NCI-H128 (cell line): ENCODE measurements around the gene TM4SF20.
"Not testable (repeated sequence)": the region's sequence is repeated elsewhere in the genome, so short reads cannot be mapped to it uniquely, and the experiment has no call there.

Experiments used
- DNase-seq: peaks from one replicate; lab custom pipeline; 2025; ENCODE audit not compliant: unreplicated experiment; lab: John Stamatoyannopoulos, UW

Gene TM4SF20

DNA sequence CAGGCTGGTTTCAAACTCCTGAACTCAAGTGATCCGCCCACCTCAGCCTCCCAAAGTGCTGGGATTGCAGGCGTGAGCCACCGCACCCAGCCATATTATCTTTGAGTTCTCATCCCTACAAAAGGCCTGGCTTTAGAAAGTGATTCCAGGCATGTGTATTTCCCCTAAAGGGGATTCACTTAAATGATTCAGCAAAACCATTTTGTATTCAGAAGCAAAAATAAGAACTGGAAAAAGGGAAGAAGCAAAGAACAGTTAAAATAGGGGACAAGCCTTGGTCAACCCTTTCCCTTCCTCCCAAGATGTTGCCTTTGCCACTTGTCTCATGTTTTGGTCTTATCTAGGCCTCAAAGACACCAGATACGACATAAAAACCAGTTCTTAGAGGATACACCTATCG is 10.5 kb downstream of the TM4SF20 start:
- DNase-seq, result no peak

DNA sequence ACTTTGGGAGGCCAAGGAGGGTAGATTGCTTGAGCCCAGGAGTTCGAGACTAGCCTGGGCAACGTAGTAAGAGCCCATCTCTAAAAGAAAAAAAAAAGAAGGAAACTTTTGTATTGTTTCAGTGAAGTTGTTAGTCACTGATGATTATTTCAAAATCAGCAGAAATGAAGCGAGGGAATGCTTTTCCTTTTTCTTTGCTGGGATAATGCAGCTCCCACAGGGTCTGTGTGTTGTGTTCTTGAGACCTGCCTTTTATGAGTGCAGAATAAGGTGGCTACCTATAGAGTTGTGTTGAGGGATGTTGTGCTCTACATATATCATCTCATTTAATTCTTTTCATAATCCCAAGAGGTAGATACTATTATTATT is 11.7 kb downstream of the TM4SF20 start:
- DNase-seq, result no peak

DNA sequence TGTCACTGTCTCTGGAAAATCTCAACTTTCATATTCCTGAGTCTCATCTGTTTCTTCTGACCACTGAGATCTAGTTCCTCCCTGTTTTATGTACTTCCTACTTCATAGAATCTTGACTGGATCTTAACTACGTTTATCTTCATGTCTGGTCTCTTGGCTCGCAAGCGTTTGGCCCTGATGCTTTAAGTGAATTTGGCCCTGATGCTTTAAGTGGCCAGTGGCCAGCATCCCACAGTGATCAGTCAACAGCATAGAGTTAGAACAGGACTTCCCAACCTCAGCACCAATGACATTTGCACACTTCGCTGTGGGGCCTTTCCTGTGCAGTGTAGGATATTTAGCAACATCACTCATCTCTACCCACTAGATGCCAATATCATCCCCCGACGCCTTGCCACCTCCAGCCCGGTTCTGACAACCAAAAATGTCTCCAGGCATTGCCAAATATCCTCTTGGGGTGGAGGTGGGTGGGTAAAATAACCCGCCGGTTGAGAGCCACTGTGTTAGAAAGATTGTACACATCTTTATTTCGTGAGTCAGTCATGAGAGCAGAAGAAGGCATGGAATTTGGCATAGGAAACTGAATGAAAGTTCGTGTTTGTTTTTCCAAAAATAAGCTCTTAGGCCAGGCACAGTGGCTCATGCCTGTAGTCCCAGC is 12.2 kb downstream of the TM4SF20 start:
- DNase-seq, result no peak

DNA sequence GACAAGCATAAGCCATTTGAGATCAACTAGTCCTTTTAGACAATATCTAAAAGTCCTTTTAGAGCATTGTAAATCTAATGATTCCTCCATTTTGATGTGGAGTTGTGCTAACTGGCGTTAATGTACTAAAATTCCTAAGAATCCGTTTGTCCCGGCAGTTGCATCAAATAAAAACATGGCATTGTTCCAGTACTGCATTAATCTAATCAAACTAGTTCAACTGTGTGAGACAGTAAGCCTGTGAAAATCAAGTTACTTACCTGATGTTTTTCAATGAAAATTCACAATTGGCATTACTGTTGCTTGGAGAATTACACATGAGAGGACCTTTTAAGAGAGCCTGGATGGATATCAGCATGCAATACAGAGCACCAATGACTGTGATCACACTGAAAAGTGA is 13.3 kb downstream of the TM4SF20 start:
- DNase-seq, result no peak

DNA sequence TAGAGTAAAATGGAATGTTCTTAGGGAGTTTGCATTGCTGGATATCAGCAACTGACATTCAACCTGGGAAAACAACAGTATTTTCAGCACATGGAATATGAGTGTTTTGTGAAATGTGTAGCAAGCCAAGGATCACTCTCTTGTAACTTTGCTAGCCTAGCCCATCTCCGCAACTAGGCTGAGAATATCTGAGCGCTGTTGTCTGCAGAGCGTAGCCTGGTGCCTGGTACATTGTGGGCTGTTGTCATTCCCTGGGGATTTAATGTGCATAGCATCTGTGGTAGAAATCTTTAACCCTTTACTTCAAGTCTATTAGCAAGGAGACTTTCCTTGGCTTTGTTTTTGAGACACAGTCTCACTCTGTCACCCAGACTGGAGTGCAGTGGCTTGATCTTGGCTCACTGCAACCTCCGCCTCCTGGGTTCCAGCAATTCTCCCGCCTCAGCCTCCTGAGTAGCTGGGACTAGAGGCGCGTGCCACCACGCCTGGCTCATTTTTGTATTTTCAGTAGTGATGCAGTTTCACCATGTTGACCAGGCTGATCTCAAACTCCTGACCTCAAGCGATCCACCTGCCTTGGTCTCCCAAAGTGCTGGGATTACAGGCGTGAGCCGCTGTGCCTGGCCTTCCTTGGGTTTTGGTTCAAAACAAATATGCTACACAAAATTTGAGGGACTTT is 14.4 kb downstream of the TM4SF20 start:
- not testable (repeated sequence) for DNase-seq

DNA sequence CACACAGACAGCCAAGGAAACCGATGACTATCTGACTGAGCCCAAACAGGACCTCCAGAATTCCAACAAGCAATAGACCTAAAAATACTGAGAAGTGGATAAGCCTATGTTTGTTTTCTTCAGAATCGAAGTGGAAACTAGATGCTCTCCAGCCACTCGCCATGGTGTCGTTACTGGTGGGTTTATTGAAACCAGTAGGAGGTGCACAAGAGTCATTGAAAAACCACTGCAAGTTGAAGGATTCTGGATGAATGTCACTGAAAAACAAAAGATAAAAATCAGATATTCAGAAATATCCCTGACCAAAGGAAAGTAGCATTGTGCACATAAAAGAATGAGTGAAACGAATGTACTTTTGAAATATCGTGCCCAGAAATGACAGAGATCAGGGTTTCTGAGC is 15.3 kb downstream of the TM4SF20 start:
- no peak for DNase-seq

DNA sequence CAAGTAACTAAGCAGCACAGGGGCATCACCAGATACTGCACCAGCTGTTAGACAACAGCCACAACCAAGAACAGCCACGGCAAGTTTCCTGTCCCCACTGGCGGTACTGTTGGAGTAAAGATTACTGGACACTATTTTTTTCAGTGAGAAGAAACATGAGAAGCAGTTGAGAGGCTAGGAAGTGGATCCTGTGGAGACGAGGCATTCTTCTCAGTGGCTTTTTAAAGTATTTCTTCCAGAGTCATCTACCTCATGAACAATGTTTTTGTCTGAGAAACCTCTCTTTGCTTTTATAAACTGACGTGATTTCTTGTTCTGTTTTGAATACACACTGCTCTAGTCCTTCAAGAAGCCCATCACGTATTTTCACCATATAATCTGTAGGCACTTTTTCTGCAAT is 18.8 kb downstream of the TM4SF20 start:
- DNase-seq, result no peak

DNA sequence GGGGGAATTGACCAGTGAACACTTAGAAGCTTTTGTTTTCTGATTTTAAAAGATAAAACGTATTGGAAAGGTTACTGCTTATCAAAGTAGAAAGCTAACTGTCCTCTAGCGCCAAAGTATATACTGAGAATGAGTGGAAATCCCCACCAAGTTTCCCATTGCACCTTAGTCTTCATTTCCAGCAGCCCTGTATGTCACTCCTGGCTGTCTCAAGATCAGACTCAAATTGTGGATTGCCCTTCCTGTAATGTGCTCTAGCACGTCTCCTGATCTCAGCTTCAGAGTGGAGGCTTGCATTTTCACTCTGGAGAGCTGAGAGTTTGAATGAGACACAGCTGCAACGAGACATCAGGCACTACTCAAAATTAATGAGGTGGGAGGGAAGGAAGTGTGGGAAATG is 27.5 kb downstream of the TM4SF20 start:
- no peak for DNase-seq

DNA sequence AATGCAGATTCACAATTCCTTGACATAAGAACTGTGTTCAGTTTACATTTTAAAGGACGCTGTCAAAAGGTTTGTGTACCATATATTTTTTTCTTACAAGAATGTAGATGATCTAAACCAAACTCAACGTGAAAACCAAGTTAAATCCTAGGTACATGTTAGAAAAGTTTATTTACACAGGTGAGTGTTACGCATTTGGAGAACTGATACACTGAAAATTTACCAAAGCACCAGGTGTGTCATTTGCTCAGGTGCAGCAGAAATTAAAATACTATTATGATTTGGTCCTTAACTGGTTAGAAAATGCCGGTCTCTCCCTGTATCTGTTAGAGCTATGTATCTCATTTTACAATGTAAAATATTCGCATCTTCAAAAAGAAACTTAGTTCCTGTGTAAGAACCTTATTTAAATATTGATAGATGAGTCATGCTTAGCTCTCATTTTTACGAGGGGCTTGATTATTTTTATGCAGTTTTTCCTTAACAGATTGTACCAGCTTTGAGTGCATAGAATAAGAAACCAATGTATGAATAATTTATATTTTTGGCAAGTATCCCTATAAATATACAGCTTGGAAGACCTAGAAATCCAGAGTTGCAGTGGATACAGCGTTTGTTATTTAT is 29.0 kb downstream of the TM4SF20 start:
- no peak for DNase-seq

DNA sequence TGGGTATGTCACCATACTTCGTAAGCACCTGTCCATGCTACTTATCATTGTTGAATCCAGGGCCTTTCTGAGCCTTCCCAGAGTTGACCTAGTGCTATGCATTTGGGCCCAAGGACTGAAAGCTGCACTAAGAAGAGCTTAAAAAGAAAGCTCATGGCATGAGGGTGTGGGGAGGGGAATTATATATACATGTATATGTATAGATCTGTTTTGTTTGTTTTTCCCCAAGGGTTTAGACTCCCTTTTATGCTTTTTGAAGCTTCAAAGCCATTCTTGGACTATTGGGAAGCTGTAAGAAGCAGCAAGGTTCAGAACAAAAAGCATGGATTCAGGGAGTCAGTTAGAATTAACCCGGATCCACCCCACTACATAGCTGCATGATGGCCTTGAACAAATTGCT is 30.8 kb downstream of the TM4SF20 start:
- DNase-seq, result no peak

DNA sequence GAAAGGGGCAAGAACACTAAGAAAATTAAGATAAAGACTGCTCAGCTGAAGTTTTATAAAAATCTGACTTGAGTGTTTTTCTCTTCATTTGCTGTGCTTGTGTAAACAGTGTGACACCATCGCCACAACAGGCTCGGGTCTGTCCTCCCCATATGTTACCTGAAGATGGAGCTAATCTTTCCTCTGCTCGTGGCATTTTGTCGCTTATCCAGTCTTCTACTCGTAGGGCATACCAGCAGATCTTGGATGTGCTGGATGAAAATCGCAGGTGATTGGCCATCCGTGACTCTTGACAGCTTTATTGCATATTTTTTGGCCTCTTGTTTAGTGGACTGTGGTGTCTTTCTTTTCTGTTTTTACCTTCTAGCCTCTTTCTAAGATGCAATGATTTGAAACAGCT is 32.0 kb downstream of the TM4SF20 start:
- no peak for DNase-seq

DNA sequence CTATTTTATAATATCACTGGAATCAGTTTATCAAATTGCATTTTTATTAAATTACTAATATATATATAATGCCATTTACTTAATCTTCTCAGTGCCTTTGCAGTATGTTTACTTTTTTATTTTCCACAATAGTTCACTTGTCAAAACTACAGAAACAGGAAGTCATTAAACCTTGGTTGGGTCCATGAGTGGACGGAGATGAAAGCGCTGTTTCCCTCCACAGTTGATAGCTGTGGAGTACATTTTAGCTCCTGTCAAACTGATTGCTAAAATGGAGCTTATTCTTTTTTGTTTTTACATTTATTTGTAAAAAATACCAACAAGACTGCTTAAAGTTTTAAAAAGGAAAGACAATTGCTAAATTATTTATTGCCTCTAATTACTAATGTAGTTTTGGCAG is 34.9 kb downstream of the TM4SF20 start:
- DNase-seq, result no peak

DNA sequence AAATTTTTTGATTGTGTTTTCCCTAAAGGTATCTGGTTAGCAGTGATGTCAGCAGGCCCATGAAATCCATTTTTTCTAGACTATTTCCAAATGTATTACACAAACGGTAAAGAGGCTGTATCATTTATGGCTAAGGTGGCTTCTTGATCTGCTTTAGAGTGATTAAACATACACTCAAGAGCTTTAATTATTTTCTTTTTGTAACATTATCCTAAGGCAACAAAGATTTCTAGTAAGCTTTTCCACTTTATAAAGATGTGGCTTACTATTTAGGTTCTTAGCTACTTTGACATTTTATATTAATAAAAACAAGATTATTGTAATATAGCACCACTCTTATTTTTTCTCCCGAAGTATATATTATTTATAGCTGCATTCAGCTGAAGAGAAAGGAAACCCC is 37.6 kb downstream of the TM4SF20 start:
- DNase-seq, result no peak

DNA sequence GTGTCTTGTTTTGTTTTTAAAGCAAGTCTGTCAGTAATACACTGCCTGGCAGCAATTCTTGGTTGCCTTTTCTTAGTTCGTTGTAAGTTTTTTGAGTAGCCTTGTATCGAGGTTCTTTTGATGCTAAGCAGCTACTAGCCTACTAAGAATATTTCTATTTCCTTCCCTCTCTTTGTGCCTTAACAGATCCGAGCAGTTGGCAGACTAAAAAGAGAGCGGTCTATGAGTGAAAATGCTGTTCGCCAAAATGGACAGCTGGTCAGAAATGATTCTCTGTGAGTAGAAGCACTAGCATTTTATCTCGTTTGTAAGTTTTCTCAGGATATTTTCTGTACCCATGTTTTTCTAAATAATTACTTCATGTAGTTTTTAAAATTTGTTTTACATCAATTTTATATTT is 39.0 kb downstream of the TM4SF20 start:
- no peak for DNase-seq

DNA sequence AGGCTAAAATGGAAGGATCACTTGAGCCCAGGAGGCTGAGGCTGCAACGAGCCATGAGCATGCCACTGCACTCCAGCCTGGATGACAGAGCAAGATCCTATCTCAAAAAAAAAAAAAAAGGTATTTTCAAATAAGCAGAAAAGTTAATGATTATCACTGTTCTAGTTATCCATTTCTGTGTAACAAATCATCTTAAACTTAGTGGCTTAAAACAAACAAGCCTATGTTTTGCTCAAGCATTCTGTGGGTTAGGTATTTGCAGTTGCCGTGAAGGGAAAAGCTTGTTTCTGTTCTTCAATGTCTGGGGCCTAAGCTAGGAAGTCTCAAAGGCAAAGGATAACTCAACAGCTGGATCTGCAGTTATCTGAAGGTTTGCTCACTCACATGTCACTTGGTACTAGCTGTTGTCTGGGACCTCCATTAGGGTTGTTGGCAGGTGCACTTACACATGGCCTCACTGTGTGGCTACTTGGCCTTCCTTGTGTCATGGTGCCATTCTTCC is 40.0 kb downstream of the TM4SF20 start:
- no peak for DNase-seq

DNA sequence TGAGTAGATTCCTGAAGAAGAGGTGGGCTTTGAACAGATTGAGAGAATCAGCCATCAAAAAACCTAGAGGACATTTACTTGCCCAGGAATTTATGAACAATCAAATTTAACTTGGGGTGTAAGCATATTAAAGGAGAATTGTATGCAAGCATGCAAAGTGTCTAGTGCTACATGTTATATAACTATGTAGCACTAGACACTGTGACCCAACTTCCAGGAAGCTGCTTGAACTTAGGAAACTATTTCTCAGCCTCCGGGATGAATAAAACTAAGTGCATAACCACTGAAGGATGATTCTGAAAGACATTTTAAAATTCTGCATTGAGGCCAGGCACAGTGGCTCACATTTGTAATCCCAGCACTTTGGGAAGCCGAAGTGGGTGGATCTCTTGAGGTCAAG is 41.7 kb downstream of the TM4SF20 start:
- DNase-seq, result no peak

DNA sequence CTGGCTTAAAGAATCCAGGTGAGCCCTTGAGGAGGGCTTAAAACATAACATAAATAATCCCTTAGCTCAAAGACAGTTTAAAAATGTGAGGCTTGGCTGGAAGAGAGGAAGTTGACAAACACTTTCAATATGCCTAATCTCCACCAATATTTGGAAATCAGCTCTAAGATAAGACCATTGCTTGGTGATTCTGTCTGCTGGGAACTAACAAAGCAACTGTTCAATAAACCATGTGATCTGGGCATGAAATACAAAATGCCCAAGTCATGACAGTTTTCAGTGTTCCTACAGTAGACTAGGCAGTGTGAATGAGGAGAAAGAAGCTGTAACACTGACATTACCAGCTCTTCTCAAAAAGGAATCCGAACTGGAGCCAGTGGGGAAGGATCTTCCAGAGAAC is 43.4 kb downstream of the TM4SF20 start:
- DNase-seq, result no peak

DNA sequence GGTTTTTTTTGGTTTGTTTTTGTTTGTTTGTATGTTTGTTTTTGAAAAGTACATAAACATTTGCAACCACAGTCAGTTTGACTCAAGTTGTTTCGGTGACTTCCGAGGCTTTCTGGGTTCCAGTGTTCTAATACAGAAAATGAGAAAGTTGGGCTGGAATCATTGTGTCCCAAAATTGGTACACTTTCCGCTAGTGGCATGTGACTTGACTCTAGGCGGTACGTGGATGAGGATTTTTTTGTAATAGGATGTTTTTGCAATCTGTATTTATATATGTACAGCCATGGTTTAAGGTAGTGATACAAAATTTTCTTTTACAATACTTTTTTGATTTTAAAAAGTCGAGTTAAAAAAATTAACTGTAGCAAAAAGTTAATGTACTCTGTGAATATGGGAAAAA is 52.3 kb downstream of the TM4SF20 start:
- DNase-seq, result no peak

DNA sequence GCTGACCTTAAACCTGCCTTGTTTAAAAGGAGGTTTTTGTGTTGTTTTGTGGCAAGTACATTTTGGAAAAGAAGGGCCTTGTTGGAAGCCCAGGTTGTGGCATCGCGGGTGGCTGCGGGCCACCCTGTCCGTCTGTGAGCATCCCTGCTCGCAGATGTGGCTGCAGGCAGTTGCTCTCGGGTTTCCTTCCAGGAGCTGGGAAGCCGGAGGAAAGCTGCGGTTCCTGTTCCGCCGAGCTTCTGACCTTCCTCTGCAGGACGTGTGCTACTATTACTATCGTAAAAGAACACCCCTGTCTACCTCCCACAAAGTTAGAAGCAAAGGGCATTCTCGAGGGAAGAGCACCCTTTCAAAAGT is 53.3 kb downstream of the TM4SF20 start:
- no peak for DNase-seq

DNA sequence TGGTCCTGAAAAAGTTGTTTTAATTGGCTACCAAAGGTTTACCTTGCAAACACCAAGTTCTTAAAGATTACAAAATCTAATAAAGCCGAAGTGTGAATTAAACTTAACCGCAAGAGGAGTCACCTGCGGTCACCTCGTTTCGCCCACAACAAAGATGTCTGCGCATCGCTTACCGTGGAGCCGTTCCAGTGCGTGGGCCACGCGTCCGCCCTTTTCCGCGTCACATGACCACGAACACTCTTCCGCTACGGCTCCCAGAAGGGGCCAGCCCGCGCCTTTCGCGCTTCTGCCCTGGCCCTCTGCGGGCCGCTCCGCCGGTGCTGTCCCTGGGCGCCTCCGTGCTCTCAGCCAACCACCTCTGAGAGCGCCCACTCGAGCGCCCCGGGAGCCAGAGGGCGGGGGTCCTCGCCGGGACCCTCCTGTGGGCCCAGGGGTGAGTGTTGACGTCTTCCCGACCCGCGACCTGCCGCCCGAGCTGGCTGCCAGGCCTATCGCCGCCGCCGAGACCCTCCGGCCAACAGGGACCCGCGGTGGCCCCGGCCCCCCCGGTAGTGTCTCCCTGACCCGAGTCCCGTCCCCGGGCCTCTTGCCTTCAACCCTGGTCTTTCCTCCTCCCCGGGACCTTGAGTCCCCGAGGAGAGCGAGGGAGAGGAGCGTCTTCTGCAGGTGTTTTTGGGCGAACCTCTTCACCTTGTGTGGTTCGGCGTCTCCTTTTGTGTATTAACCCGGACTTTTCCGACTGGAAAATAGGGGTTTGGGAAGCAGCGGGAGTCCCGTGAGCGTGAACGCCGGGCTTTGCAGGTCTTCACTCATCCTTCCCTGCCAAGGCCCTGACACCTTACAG is 53.9 kb downstream of the TM4SF20 start, which contains the start of gene MFF:
TSS of gene MFF (plus strand) at position 257 of the 844 bp plus-strand sequence. CDS start 5,415 bp downstream, outside the sequence.
- peak; percentile 65 for DNase-seq

DNA sequence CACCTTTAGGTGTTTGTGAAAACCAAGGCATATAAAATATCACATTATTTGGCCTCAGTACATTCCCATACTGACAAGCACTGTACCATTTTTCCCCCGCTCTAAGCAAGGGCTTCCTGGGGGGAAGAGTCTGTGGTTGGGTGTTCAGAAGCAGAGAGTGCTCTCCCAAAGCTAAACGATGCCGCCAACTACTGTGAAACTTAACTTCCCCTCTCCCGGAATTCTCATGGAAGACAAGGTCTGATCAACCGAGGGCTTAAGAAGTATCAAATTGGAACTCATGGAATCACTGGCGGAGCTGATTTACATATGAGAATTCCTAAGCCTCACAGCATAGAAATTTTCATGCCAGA is 54.5 kb downstream of the TM4SF20 start:
- DNase-seq, result no peak

DNA sequence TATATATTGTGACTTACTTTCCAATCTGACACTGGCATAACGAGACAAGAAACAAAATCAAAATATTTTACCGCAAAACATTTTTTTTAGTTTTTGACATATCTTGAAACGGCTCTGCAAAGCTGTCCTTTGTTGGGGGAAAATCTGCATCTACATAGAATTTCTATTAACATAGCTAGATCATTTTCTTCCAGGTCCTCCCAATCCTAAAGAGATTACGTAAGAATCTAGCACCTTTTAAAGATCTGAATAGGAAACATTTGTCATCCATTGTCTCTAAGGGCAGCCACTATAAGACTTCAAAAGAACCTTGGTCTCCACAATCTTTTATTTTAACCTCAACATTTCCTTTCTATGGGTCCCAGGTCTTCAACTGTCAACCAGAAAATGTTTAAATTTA is 55.3 kb downstream of the TM4SF20 start:
- no peak for DNase-seq
